HG03558 (cell line): ENCODE data around the gene TTC33.

Experiments
- ATAC-seq: cut with Tn5 transposase; IDR thresholded peaks from one replicate; pipeline ENCODE4 v1.9.1; 2021; ENCODE audit warnings: moderate number of reproducible peaks; ENCODE audit not compliant: unreplicated experiment; ENCODE audit errors: extremely low read depth

The TTC33 gene

GRCh38 chr5:40497573-40497972, 258.2 kb downstream of the TTC33 start:
- no peak for ATAC-seq

- ATAC-seq = no peak
Observed at GRCh38 chr5:40495237-40495635, 260.5 kb downstream of the TTC33 start.

- ATAC-seq = no peak
Observed at GRCh38 chr5:40494631-40495236, 261.0 kb downstream of the TTC33 start.

GRCh38 chr5:40492056-40492455, 263.7 kb downstream of the TTC33 start:
- no peak for ATAC-seq

- ATAC-seq = no peak
Observed at GRCh38 chr5:40491644-40492043, 264.1 kb downstream of the TTC33 start.

- ATAC-seq = peak; percentile 44
Observed at GRCh38 chr5:40490464-40491111, 265.2 kb downstream of the TTC33 start.

GRCh38 chr5:40489421-40489820, 266.3 kb downstream of the TTC33 start:
- ATAC-seq = no peak

GRCh38 chr5:40486437-40487275, 269.1 kb downstream of the TTC33 start:
- peak; percentile 32 for ATAC-seq

- ATAC-seq = no peak
Observed at GRCh38 chr5:40485021-40485998, 270.5 kb downstream of the TTC33 start.

GRCh38 chr5:40484495-40484894, 271.3 kb downstream of the TTC33 start:
- peak; percentile 32 for ATAC-seq

GRCh38 chr5:40483316-40483715, 272.4 kb downstream of the TTC33 start:
- ATAC-seq = no peak

GRCh38 chr5:40481241-40481640, 274.5 kb downstream of the TTC33 start:
- ATAC-seq = no peak

- ATAC-seq = no peak
Observed at GRCh38 chr5:40480392-40480791, 275.4 kb downstream of the TTC33 start.

- ATAC-seq = no peak
Observed at GRCh38 chr5:40479939-40480338, 275.8 kb downstream of the TTC33 start.

GRCh38 chr5:40478766-40479165, 277.0 kb downstream of the TTC33 start:
- no peak for ATAC-seq

GRCh38 chr5:40477856-40478546, 277.8 kb downstream of the TTC33 start:
- ATAC-seq = no peak

GRCh38 chr5:40475561-40475960, 280.2 kb downstream of the TTC33 start:
- no peak for ATAC-seq

GRCh38 chr5:40474250-40474649, 281.5 kb downstream of the TTC33 start:
- ATAC-seq = no peak

GRCh38 chr5:40465416-40465815, 290.3 kb downstream of the TTC33 start:
- no peak for ATAC-seq

GRCh38 chr5:40464511-40464910, 291.2 kb downstream of the TTC33 start:
- ATAC-seq = no peak
